Fibroblast of pulmonary artery (primary cell): ENCODE results near the gene GLI1.

Source experiments
- DNase-seq: peaks from one replicate; pipeline ENCODE4 v3.0.0-alpha.2; 2010; ENCODE audit warnings: low read depth
- H3K4me3 ChIP-seq: replicated peaks from 2 replicates; pipeline ENCODE4 v1.5.1; 2011; ENCODE audit warnings: low read depth, mild to moderate bottlenecking, control low read depth, low read length, moderate library complexity
- CTCF ChIP-seq: IDR thresholded peaks from 2 replicates; pipeline ENCODE4 v1.5.1; 2011; ENCODE audit warnings: mild to moderate bottlenecking, control low read depth, low read length, inconsistent platforms; ENCODE audit errors: missing control alignments

Gene GLI1

DNA sequence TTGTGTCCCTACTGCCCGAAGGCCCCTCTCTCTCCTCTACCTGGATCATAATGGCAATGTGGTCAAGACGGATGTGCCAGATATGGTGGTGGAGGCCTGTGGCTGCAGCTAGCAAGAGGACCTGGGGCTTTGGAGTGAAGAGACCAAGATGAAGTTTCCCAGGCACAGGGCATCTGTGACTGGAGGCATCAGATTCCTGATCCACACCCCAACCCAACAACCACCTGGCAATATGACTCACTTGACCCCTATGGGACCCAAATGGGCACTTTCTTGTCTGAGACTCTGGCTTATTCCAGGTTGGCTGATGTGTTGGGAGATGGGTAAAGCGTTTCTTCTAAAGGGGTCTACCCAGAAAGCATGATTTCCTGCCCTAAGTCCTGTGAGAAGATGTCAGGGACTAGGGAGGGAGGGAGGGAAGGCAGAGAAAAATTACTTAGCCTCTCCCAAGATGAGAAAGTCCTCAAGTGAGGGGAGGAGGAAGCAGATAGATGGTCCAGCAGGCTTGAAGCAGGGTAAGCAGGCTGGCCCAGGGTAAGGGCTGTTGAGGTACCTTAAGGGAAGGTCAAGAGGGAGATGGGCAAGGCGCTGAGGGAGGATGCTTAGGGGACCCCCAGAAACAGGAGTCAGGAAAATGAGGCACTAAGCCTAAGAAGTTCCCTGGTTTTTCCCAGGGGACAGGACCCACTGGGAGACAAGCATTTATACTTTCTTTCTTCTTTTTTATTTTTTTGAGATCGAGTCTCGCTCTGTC is 2.7 kb upstream of the GLI1 start:
- no peak for DNase-seq
- no peak overlapping the region for H3K4me3 ChIP-seq
- no peak for TF ChIP-seq CTCF

GRCh38 chr12:57458665-57459054 is 925 bp upstream of the GLI1 start:
- DNase-seq = no peak
- peak overlapping the region; percentile 79 for H3K4me3 ChIP-seq
- TF ChIP-seq CTCF = no peak

GRCh38 chr12:57459055-57459749 is 383 bp upstream of the GLI1 start:
- peak; percentile 97 for DNase-seq
- H3K4me3 ChIP-seq = peak overlapping the region; percentile 79
- TF ChIP-seq CTCF = peak; percentile 96

DNA sequence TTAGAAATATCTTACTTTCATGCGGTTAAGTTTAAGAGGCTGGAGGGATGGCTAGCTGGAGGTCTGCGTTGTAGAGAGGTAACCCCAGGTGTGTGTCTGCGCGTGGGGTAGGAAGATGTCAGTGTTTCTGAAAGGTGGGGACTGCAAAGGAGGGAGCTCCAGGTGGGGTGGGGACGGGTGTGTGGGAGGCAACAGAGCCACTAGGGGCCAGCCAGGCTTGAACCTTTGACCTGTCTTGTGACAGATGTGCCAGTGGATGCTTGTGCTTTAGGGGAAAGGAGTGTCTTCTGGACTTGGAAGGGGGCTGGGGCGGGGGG is 841 bp downstream of the GLI1 start:
- no peak for DNase-seq
- no peak for TF ChIP-seq CTCF
- H3K4me3 ChIP-seq = peak overlapping the region; percentile 79

GRCh38 chr12:57460841-57461275 is 1.3 kb downstream of the GLI1 start:
- TF ChIP-seq CTCF = no peak
- H3K4me3 ChIP-seq = peak overlapping the region; percentile 66
- DNase-seq = no peak

DNA sequence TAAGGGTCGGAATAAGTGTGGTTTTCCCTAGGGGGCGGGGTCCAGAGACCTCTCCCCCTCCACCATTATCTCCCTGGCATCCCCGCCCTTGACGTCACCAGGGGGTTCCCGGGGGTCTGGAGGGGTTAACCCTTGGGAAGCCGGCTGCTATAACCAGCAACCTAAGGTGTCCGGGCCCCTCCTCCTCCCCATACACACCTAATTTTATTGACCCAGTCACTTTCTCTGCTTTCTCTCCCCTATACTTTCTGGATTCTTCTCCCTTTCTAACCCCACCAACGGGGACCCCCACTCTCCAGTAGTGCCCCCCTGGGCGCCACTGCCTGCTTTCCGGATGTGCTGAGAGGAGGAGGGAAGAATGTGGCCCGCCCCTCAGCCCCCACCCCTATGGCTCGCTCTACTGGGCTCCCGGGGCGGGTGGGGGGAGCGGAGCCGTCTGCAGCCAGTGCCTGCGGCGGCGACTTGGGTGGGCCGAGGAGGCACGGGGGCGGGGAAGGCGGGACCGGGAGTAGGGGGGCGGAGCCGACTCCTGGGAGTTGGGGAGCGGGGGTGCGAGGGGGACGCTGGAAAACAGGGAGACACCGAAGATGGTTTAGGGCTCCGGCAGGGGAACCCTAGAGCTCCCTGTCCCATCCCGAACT is 1.8 kb downstream of the GLI1 start:
- peak; percentile 37 for DNase-seq
- no peak for TF ChIP-seq CTCF
- peak overlapping the region; percentile 66 for H3K4me3 ChIP-seq
